ENCODE data around the gene KIAA1958. TPM values are rescaled to one million over a fixed set of nuclear protein-coding genes. Genes with fewer than 3 reads are reported as not detected.
"Not testable (repeated sequence)": the region's sequence is repeated elsewhere in the genome, so short reads cannot be mapped to it uniquely, and the experiment has no call there.

Gene KIAA1958
- total and polyA plus RNA-seq, 2 experiments from 2014 or later, result 9.9 to 20.1 TPM

- H3K36me3 ChIP-seq, result peaks cover 5% of the 10 kb centered on the region
- peak overlapping the region; percentile 35 for H3K27ac ChIP-seq
- no peaks in the 10 kb centered on the region for H3K4me1 ChIP-seq (ENCODE audit: low read depth)
- no peak for TF ChIP-seq CTCF (IDR thresholded peaks at IDR 0.05; ENCODE audit: low read depth, low read length)
- no peaks in the 10 kb centered on the region for H3K27me3 ChIP-seq
- H3K4me3 ChIP-seq, result no peak overlapping the region
- H3K9me3 ChIP-seq (ENCODE audit: low read depth), result no peaks in the 10 kb centered on the region
- no peak for DNase-seq (ENCODE audit: low read depth in 1 of 2, low spot score in 1 of 2)
Observed at GRCh38 chr9:112574008-112574407, 87.4 kb downstream of the KIAA1958 start.

GRCh38 chr9:112575107-112575506, 88.5 kb downstream of the KIAA1958 start:
- H3K36me3 ChIP-seq, result peaks cover 5% of the 10 kb centered on the region
- no peak for TF ChIP-seq CTCF (IDR thresholded peaks at IDR 0.05; ENCODE audit: low read depth, low read length)
- no peak for DNase-seq (ENCODE audit: low read depth in 1 of 2, low spot score in 1 of 2)
- H3K27me3 ChIP-seq, result no peaks in the 10 kb centered on the region
- H3K27ac ChIP-seq, result no peak overlapping the region
- no peak overlapping the region for H3K4me3 ChIP-seq
- no peaks in the 10 kb centered on the region for H3K4me1 ChIP-seq (ENCODE audit: low read depth)
- H3K9me3 ChIP-seq (ENCODE audit: low read depth), result no peaks in the 10 kb centered on the region

GRCh38 chr9:112581469-112582176, 95.0 kb downstream of the KIAA1958 start:
- Histone ChIP-seq H3K36me3 (no peaks in the 10 kb centered on the region), H3K27ac (no peak overlapping the region), H3K27me3 (no peaks in the 10 kb centered on the region), H3K4me3 (no peak overlapping the region), H3K9me3 (ENCODE audit: low read depth) (no peaks in the 10 kb centered on the region), H3K4me1 (ENCODE audit: low read depth) (no peaks in the 10 kb centered on the region)
- no peak for TF ChIP-seq CTCF (IDR thresholded peaks at IDR 0.05; ENCODE audit: low read depth, low read length)
- no peak for DNase-seq (ENCODE audit: low read depth in 1 of 2, low spot score in 1 of 2)

GRCh38 chr9:112582371-112583262, 96.0 kb downstream of the KIAA1958 start:
- no peaks in the 10 kb centered on the region for H3K36me3 ChIP-seq
- TF ChIP-seq CTCF (IDR thresholded peaks at IDR 0.05; ENCODE audit: low read depth, low read length), result no peak
- no peak overlapping the region for H3K27ac ChIP-seq
- H3K4me3 ChIP-seq, result no peak overlapping the region
- H3K27me3 ChIP-seq, result no peaks in the 10 kb centered on the region
- no peak for DNase-seq (ENCODE audit: low read depth in 1 of 2, low spot score in 1 of 2)
- H3K9me3 ChIP-seq (ENCODE audit: low read depth), result no peaks in the 10 kb centered on the region
- no peaks in the 10 kb centered on the region for H3K4me1 ChIP-seq (ENCODE audit: low read depth)

- no peak for TF ChIP-seq CTCF (IDR thresholded peaks at IDR 0.05; ENCODE audit: low read depth, low read length)
- no peaks in the 10 kb centered on the region for H3K9me3 ChIP-seq (ENCODE audit: low read depth)
- H3K36me3 ChIP-seq, result no peaks in the 10 kb centered on the region
- H3K4me3 ChIP-seq, result no peak overlapping the region
- H3K27ac ChIP-seq, result no peak overlapping the region
- no peaks in the 10 kb centered on the region for H3K27me3 ChIP-seq
- no peak for DNase-seq (ENCODE audit: low read depth in 1 of 2, low spot score in 1 of 2)
- no peaks in the 10 kb centered on the region for H3K4me1 ChIP-seq (ENCODE audit: low read depth)
Observed at GRCh38 chr9:112586599-112587155, 100.0 kb downstream of the KIAA1958 start.

- H3K9me3 ChIP-seq (ENCODE audit: low read depth); H3K27ac ChIP-seq; H3K27me3 ChIP-seq; H3K4me3 ChIP-seq; H3K36me3 ChIP-seq; H3K4me1 ChIP-seq (ENCODE audit: low read depth); DNase-seq (ENCODE audit: low read depth in 1 of 2, low spot score in 1 of 2): not testable (repeated sequence)
Observed at GRCh38 chr9:112591875-112592274, 105.2 kb downstream of the KIAA1958 start.

Measured in cardiac muscle cell (in vitro differentiated cells and primary cell).